Measurements from ENCODE around the gene MYO16.

The MYO16 gene

DNA sequence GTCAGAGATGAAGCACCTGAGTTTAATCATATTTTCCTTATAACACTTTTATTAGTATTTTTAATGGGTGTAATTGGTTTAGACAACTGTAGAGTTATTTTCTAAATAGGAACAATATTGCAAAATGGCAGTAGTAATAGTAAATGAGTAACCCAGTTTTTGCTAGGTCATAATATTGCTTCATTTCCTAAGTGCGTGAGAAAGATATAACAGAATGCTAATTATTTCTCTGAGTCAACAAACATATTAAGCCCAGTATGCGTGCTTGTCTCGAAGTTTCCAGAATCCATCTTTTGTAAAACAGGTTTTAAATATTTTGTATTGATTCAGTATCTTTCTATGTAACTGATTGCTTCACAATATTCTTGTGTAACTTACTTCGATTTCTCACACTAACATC lies 315.3 kb downstream of the MYO16 start:
- no peak for DNase-seq

DNA sequence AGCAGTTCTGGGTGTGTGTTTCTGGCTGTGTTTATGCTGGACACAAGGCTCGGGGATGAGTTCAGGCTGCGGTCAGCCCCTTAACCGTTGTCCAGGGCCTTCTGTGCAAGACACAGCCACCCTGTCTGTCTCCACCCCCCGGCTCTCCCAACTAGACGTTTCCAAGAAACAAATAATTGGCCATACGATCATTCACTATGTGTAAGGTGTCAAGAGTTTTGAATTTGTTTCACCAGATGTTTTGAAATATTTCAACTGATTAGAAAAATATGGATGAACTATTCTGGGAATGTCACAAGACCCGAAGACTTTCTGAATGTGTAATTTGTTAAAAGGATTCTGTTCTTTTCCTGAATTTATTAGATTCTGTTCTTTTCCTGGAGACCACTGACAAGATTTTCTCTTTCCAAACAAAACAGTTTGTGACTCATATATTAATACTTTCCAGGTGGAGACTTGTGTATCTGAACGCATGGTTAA lies 318.2 kb downstream of the MYO16 start:
- DNase-seq, result no peak

DNA sequence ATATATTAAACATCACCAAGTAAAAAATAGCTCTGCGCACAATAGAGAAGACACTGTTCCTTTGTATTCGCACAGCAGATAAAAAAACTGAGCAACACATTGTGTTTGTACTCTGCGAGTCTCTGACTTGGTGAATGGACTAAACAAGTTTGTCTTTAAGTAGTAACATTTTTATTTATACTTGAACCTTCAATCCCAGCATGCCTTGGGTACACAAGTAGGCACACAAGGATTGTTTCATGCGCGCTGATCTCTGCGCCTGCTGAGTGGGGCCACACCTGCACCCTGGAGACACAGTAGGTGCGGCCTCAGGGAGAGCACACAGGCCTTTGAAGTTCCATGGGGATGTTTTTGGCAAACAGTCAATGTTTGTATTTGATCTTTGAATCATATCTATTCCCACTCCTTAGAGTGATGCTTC lies 318.9 kb downstream of the MYO16 start:
- no peak for DNase-seq

DNA sequence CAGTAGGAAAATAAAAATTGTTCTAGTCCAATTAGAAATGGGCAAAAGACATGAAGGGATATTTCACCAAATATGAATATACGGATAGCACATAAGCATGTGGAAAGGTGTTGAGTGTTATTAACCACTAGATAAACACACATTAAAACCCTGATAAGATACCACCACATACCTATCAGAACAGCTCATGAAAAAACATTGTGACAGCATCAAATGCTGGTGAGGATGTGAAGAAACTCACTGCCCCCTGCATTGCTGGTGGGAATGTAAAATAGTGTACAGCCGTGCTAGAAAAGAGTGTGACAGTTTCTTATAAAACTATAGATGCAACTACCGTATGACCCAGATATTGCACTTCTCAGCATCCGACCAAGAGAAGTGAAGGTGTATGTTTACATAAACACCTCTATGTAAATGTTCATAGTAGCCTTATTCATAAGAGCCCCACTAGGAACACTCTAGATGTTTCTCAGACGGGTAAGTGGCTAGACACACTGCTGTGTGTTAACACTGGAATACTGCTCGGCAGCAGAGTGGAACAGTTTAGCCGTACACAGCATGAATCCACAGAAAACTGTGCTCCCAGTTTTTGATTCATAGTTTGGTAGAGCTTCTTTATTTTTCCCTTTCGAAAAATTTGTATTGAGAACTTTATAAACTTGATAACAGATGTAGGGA lies 321.1 kb downstream of the MYO16 start:
- DNase-seq, result no peak

GRCh38 chr13:108955741-108956140 lies 326.3 kb downstream of the MYO16 start:
- no peak for DNase-seq

DNA sequence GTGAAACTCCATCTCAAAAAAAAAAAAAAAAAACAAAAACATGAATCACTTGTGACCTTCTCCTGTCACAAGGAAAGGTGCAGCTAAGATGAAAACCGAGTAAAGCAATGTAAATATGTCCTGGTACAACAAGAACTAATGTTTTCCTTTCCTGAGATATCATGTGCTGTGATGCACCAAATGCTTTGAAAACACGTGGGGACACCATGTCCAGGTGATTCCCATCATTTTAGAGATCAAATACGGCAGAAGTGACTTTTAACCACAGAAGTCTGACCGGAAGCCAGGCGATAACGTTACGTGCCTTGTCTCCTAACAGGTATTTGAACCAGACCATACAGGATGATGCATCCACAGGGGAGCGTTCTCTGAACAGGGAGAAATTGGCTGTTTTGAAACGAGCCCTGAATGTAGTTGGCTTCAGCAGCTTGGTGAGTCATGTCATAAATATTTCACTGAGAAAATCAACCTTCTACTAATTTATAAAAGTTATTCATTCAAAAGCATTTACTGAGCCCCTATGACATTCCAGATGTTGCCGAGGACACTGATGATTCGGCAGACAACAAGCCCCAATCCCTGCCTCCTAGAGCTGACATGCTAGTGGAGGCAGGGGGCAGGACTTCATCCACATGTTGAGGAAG lies 328.1 kb downstream of the MYO16 start:
- no peak for DNase-seq

DNA sequence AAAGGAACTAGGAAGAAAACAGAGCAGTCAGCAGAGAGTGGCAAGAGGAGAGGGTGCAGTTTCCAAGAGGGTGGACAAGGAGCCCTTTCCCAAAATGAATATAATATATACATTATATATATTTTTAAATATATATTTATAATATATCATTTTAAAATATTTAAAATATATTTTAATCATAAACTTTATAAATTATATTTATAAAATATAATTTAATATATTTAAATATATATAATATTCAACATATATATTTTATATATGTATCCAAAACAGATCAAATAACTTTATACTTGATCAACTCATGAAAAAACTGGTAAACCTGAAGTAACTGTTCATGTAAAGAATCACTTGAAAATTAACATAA lies 328.6 kb downstream of the MYO16 start:
- DNase-seq, result no peak

DNA sequence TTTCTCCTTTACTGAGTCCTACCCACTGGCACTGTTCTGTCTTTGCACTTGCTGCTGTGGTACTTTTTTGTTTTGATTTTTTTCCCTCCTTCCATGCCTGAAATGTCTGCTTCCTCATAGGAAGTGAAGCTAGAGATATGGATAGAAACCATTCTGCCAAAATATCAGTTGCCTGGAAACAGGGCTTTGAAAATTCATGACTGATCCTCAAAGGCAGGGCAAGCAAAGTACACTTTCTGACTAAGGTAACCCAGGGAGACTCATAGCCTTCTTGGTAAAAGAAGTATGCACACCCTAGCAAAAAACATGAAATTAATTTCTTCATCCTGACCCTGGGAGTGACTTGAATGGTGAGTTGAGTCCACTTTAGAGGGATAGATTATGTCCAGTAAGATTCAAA lies 329.8 kb downstream of the MYO16 start:
- no peak for DNase-seq

DNA sequence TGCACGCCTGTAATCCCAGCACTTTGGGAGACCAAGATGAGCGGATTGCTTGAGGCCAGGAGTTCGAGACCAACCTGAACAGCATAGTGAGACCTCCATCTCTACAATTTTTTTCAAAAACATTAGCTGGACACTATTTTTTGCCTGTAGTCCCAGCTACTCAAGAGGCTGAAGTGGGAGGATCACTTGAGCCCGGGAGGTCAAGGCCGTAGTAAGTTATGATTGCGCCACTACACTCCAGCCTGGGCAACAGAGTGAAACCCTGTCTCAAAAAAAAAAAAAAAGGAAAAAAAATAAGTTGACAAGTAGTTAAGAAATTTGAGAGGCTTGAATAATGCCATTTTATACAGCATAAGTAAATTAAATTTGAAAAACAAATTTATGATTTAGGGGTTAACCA lies 330.6 kb downstream of the MYO16 start:
- DNase-seq, result no peak

DNA sequence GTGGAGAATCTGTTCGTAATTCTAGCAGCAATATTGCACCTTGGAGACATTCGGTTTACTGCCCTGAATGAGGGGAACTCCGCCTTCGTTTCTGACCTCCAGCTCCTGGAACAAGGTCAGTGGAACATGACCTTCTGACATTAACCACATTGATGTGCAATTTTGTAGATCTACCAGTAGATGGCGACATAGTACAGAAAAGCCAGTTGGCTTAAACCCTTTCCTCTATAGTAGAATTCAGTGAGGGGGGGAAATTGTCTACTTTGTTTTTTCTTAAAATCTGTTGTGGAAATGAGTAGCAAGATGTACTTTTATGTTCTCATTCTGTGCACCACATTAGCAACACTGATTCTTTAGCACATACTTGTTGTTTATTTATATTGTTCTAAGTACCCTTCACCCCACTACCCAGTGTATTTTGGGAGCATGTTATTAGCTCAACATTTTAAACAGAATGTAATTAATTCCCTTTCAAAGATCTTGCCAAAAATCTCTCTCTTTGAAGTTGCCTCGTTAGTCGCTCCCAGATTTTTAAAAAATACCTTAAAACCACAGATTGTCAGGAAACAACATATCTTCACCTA lies 332.2 kb downstream of the MYO16 start:
- no peak for DNase-seq

GRCh38 chr13:108962654-108963053 lies 333.2 kb downstream of the MYO16 start:
- no peak for DNase-seq

DNA sequence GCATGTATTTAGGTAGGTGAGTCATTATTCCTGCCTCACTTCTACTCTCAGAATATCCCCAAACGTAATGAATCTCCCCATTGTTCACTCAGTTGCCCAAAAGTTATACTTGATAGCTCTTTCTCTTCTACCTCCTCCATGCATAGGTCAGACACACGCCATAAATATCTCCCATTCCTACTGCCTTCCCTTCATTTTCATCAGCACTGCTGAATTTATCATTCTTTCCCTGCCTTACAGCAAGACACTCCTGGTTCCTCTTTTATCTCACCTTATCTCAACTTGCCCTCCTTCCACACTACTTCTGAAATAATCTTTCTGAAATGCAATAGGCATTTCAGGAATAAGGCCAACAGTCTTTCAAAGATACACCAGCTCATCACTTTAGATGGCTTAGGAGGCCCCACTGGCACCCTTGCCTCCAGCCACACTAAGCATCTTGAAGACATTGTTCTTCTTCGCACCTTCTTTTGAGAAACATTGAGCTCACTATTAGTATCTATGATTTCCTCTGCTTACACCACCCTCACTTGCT lies 333.9 kb downstream of the MYO16 start:
- DNase-seq, result no peak

- DNase-seq, result no peak
These were observed 334.6 kb downstream of the MYO16 start for GRCh38 chr13:108963846-108964600.

GRCh38 chr13:108964606-108965005 lies 335.2 kb downstream of the MYO16 start:
- DNase-seq, result no peak

DNA sequence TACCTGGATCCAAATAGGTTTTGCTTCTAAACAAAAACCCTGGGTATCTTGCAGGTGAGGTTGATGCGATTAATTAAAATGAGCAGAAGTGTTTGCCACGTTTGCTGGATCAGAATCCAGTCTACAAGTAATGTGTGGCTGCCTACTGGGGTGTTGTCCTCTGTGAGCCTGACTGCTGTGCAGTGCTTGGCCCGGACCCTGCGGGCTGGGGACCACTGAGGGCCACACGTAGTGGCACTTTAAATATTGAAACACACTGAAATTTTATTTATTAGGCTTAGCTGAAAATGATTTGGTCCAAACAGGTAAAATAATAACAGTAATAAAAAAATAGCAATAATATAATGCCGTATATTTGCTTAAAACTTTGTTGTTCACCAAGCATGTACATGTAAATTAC lies 338.0 kb downstream of the MYO16 start:
- DNase-seq, result no peak

GRCh38 chr13:108968566-108968965 lies 339.2 kb downstream of the MYO16 start:
- DNase-seq, result no peak

GRCh38 chr13:108974686-108975085 lies 345.3 kb downstream of the MYO16 start:
- no peak for DNase-seq

- no peak for DNase-seq
These were observed 350.8 kb downstream of the MYO16 start for GRCh38 chr13:108980237-108980636.

DNA sequence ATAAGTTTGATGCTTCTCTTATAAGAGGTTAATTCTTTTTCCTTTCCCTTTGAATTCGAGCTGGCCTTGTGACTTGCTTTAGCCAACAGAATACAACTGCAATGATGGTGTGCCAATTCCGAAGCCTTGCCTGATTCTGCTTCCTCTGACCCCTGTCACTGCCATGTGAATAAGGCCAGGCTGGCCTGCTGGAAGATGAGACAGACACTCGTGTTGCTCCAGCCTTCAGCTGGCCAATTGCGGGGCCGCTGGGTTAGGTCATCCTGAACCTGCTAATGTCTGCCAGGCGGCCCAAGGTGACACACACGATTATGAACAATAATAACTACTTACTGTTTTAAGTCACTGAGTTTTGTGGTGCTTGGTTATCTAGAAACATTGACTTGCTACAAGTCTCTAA lies 352.0 kb downstream of the MYO16 start:
- DNase-seq, result no peak

- DNase-seq, result no peak
These were observed 353.9 kb downstream of the MYO16 start for GRCh38 chr13:108983273-108983672.

- no peak for DNase-seq
These were observed 355.0 kb downstream of the MYO16 start for GRCh38 chr13:108984251-108984920.

DNA sequence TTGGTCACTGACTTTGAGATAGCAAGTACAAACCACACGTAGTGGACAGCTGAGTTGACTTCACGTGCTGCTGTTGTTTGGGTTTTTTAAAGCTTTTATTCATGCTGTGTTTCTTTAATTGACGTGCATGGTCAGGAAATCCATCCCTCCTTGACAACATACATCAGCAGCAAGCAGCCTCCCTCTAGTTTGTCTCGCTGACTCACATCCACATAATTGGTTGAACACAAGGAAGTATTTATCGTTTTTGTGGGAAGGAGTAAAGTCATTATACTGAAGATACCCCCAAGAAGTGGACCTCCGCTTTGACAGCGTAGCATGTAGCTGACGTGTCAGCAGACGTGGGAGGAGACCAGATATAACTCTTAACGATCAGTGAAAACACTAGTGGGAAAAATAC lies 355.8 kb downstream of the MYO16 start:
- DNase-seq, result no peak

- no peak for DNase-seq
These were observed 358.1 kb downstream of the MYO16 start for GRCh38 chr13:108987517-108987916.
